NAMALWA (cell line): ENCODE data around the gene ELANE.

Experiments used
- DNase-seq: peaks from one replicate; pipeline ENCODE4 v3.0.0-alpha.2; 2015; ENCODE audit warnings: low spot score

The ELANE gene

DNA sequence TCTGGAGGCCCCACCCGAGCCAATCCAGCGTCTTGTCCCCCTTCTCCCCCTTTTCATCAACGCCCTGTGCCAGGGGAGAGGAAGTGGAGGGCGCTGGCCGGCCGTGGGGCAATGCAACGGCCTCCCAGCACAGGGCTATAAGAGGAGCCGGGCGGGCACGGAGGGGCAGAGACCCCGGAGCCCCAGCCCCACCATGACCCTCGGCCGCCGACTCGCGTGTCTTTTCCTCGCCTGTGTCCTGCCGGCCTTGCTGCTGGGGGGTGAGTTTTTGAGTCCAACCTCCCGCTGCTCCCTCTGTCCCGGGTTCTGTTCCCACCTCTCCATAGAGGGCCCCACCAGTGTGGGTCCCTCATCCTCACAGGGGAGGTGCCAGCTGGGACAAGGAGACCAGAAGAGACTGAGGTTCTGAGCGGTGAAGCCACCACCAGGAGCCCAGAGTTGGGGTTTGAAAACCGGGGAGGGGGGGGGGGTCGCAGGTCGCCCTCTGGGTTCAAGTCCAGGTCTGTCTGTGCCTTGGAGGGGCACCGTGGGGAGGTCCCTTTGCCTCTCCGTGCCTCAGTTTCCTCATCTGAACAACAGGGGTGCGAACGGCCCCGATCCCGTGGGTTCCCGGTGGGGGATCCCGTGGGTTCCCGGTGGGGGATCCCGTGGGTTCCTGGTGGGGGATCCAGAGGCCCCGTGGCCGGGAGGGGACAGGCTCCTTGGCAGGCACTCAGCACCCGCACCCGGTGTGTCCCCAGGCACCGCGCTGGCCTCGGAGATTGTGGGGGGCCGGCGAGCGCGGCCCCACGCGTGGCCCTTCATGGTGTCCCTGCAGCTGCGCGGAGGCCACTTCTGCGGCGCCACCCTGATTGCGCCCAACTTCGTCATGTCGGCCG is at the start of gene ELANE:
Gene ELANE, plus strand, starts transcription at position 168 of the 878 bp plus-strand sequence. Its CDS starts 26 bp downstream, at position 194.
- DNase-seq, result no peak

GRCh38 chr19:802498-803098 is 49.5 kb upstream of the ELANE start:
- DNase-seq, result no peak

DNA sequence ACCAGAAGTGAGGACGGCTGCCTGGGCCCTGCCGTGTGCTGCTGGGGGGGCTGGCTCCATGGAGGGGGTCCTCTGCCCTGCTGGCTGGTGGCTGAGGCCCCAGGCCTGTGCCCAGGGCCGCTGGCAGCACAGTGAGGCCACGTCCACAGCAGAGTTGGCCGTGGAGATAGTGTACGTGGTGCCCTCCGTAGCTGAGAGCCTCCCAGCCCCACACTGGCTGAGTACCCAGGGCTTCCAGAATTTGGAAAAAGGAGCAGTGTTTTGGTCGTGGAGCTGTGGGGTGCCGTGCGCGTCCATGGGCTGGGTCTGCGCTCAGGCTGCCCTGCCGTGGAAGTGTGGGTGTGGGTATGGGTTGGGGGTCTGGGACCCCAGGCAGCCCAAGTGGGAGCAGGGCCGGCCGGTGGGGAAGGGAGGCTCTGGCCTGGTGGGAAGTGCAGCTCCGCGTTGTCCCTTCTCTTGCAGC is 49.0 kb upstream of the ELANE start:
- DNase-seq, result no peak

DNA sequence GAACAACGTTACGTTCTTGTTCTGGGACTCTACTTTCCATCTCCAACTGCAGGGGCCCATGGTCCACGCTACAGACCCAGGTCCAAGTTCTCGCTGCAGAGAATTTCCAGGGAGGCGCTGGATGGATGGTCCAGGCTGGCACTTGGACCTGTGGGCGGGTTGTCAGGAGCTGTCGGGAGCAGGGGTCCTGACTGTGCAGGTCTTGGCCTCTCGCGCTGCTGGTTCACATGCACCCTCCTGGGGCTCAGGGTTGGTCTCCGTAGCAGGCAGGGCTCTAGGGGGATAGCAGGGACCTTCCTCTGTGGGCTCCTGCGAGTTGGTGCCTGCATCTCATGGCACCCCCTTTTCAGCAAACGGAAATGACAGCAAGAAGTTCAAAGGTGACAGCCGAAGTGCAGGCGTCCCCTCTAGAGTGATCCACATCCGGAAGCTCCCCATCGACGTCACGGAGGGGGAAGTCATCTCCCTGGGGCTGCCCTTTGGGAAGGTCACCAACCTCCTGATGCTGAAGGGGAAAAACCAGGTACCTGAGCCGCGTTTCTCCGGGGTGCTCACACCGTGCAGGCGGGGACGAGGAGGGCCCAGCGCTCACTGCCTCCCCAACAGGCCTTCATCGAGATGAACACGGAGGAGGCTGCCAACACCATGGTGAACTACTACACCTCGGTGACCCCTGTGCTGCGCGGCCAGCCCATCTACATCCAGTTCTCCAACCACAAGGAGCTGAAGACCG is 48.3 kb upstream of the ELANE start:
- DNase-seq, result no peak

DNA sequence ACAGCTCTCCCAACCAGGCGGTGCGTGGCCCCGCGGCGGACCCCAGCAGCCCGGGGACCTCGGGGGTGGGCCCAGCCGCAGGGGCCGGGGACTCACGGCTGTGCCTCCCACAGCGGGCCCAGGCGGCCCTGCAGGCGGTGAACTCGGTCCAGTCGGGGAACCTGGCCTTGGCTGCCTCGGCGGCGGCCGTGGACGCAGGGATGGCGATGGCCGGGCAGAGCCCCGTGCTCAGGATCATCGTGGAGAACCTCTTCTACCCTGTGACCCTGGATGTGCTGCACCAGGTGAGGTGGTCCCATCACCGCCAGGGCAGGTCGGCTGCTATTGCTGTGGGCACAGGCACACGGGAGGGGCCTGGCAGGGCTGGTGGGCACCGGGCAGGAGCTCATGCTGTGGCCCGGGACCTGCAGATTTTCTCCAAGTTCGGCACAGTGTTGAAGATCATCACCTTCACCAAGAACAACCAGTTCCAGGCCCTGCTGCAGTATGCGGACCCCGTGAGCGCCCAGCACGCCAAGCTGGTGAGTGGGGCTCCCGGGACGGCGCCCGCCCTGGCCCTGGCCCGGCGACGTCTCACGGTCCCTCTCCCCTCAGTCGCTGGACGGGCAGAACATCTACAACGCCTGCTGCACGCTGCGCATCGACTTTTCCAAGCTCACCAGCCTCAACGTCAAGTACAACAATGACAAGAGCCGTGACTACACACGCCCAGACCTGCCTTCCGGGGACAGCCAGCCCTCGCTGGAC is 47.5 kb upstream of the ELANE start:
- DNase-seq, result no peak

GRCh38 chr19:805166-805551 is 46.9 kb upstream of the ELANE start:
- DNase-seq, result no peak

- no peak for DNase-seq
Measured at GRCh38 chr19:805600-806550, 46.2 kb upstream of the ELANE start.

- peak; percentile 30 for DNase-seq
Measured at GRCh38 chr19:806815-807421, 45.2 kb upstream of the ELANE start.

DNA sequence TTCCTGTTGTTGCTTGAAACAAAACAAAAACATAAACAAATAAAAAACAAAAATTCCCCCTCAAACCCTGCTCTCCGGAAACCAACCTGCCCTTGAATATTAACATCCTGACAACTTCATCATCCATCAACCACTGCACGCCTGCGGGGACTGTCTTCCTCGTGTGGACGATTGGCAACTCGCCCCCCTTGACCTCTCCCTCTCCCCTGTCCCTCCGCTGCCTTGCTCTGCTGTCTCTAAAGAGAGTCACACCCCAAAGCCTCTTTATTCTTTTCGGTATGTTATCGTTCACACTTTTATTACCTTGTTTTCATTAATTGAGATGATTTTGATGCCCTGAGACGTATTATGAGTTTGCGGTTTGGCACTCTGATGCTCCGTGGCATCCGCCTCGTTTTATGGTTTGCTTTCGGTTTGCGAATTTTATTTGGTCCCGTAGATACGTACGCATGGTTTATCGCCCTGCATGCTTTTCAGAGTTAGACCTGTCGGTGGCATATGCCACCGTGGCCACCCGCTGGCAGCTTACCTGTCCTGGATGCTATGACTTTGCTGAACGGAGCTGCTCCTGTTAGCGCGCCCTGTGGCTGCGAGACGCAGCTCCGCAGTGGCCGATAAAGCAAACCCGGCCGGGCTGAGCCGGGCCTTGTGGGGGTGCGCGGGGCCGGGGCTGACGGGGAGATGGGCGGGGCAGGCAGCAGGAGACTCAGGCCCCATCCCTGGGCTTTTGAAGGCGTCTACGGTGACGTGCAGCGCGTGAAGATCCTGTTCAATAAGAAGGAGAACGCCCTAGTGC is 44.3 kb upstream of the ELANE start:
- DNase-seq, result no peak

- DNase-seq, result no peak
Measured at GRCh38 chr19:808423-808775, 43.7 kb upstream of the ELANE start.

DNA sequence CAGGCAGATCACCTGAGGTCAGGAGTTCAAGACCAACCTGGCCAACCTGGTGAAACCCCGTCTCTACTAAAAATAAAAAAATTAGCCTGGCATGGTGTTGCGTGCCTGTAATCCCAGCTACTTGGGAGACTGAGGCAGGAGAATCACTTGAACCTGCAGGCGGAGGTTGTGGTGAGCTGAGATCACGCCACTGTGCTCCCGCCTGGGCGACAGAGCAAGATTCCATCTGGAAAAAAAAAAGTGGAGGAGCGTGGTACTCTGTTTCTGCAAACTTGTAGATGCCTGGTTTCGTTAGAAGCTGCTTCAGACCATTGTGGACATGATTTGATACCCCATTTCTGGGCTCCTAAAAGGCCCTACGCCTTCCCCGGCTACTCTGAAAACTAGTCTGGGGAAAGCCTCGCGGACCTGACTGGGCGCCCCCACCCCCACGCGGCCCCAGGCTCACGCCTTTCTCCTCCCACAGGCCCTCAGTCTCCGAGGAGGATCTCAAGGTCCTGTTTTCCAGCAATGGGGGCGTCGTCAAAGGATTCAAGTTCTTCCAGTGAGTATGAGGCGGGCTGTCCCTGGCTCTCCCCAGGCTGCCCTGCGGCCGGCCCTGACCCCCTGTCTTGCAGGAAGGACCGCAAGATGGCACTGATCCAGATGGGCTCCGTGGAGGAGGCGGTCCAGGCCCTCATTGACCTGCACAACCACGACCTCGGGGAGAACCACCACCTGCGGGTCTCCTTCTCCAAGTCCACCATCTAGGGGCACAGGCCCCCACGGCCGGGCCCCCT is 41.8 kb upstream of the ELANE start:
- no peak for DNase-seq

- no peak for DNase-seq
Measured at GRCh38 chr19:810883-811489, 41.1 kb upstream of the ELANE start.

DNA sequence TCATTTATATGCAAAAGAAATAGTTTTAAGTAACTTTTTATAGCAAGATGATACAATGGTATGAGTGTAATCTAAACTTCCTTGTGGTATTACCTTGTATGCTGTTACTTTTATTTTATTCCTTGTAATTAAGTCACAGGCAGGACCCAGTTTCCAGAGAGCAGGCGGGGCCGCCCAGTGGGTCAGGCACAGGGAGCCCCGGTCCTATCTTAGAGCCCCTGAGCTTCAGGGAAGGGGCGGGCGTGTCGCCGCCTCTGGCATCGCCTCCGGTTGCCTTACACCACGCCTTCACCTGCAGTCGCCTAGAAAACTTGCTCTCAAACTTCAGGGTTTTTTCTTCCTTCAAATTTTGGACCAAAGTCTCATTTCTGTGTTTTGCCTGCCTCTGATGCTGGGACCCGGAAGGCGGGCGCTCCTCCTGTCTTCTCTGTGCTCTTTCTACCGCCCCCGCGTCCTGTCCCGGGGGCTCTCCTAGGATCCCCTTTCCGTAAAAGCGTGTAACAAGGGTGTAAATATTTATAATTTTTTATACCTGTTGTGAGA is 40.5 kb upstream of the ELANE start:
- peak; percentile 30 for DNase-seq

- no peak for DNase-seq
Measured at GRCh38 chr19:812049-812746, 39.9 kb upstream of the ELANE start.

- no peak for DNase-seq
Measured at GRCh38 chr19:812747-813218, 39.3 kb upstream of the ELANE start.

DNA sequence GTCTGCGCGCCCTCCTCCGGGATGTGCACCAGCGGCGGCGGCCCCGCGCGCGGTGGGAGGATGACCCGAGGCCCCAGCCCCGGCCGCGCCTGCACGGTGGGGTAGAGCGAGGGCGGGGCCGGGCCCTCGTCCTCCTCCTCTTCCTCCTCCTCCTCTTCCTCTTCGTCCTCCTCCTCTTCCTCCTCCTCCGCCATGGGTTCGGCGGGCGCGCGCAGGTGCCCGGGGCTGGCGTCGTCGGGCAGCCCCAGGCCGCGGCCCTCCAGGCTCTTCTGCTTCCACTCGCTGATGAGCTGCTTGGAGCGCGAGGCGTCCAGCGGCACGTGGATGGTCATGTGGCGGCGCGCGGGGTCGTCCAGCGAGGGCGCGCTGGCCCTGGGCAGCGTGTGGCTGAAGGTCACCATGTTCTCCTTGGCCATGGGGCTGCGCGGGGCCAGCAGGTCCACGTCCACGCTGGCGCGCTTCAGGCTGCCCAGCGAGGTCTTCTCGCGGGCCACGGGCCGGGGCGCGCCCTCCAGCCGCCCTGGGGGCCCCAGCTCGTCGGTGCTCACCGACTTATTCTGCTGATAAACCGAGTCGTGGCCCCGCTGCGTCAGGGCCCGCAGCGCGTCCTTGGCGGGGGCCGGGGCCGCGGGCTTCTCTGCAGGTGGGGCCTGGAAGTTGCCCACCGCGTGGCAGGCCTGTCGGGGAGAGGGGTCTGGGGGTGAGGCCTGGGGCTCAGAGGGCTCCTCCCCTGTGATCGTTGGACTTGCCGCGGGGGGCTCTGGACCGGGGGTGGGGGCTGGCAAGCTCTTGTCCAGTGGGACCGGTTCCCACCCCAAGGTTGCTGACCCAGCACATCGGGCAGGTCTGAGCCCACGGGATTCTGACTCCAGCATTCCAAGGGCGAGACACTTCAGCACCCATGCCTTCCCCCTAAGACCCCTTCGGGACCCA is 38.6 kb upstream of the ELANE start:
- DNase-seq, result no peak
